Testis (tissue), 3 donors: Measurements from ENCODE around the gene KAT8. TPM values are rescaled to one million over a fixed set of nuclear protein-coding genes. Genes with fewer than 3 reads are reported as not detected.

Experiments used
- DNase-seq: peaks from one replicate; pipeline ENCODE4 v3.0.0-alpha.2; 2019
- H3K27ac ChIP-seq, 2 donors: fragments of 200-600 bp; sonication (generic); one replicate each; pipeline ENCODE4 v1.5.1; 2019
- H3K27me3 ChIP-seq: fragments of 200-600 bp; sonication (generic); one replicate; pipeline ENCODE4 v1.5.1; 2019
- H3K36me3 ChIP-seq: fragments of 200-600 bp; sonication (generic); one replicate; pipeline ENCODE4 v1.5.1; 2017; ENCODE audit warnings: low read depth; ENCODE audit errors: missing control alignments
- H3K4me1 ChIP-seq: fragments of 200-600 bp; sonication (generic); one replicate; pipeline ENCODE4 v1.5.1; 2019
- H3K4me3 ChIP-seq, 2 donors: fragments of 200-600 bp; sonication (generic); one replicate each; pipeline ENCODE4 v1.5.1; 2017 to 2019
- H3K9me3 ChIP-seq: fragments of 200-600 bp; sonication (generic); one replicate; pipeline ENCODE4 v1.5.1; 2017
- POLR2A ChIP-seq: fragments of 450-650 bp; IDR thresholded peaks from one replicate; pipeline ENCODE4 v1.6.1; 2017; ENCODE audit warnings: antibody characterized with exemption, mild to moderate bottlenecking, moderate library complexity
- WGBS, 2 donors: methylation state at CpG; one replicate each; pipeline ENCODE4 v1.1.5; 2018; 5-methylcytosine and 5-hydroxymethylcytosine counted together
- intact Hi-C: fragments of 100-400 bp; cut with DNase I; formaldehyde crosslinking; loops from one replicate; pipeline ENCODE4 v1.15.1; 2023; ENCODE audit warnings: low total_unique reads
- polyA plus RNA-seq: library from polyadenylated mRNA; stranded (reverse); fragments of 350-450 nt; fragmentation: Illumina TruSeq; extraction: RNeasy Lipid Tissue Mini Kit (QIAGEN cat#74804); gene quantifications from one replicate; pipeline ENCODE4 v1.2.3, GENCODE V29; 2014; ENCODE audit warnings: low read depth, low replicate concordance; ENCODE audit not compliant: insufficient read depth
- total RNA-seq, 2 donors: library from RNA; depleted of rRNA; stranded (reverse); fragments of >200 nt; gene quantifications; one replicate each; pipeline ENCODE4 v1.2.3, GENCODE V29; 2016
- TF ChIP-seq, protein P1 (sequence below), 3 experiments: fragments of 450-650 bp in 2 of 3; fragments of 200-600 bp in 1 of 3; sonication (generic) in 1 of 3; IDR thresholded peaks; one replicate each; pipeline ENCODE4 v1.5.1; 2016 to 2019; ENCODE audit warnings: antibody characterized with exemption in 3 of 3, mild to moderate bottlenecking in 2 of 3, moderate library complexity in 1 of 3

KAT8 gene
- total and polyA plus RNA-seq, 3 donors from 2014 or later = 86.0 to 111 (median 96.9) TPM

DNA sequence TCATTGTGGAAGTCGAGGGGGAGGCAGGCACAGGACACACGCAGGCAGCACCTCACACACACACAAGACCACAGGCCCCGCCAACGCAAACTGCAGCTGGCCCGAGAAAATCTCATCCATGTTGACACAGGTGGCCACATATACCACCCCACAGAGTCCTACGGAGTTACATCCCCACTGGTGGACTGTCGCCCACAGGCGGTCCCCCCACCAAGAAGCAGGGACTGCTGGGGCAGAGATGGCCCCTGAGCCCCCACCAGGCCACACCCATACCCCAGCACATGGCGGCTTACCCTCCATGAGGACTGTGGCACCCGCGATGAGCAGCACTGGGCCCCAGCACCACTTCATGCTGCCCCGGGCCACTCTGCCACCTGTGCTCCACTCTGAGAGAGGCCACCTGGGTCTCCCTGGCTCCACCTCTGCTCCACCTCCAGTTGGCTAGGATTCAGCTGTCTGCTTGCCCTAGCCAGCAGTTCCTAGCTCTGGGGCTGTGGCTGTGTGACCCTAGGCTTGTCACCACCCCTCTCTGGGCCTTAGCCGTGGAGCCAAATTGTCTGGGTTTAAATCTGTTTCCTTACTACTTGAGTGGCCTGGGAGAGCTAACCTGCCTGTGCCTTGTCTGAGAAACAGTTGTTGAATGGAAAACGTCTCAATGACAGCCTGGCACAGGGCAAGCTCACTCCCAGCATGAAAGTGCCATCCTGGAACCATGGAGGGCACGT, 28.8 kb upstream of the KAT8 start, which contains the start of gene PRSS53:
PRSS53 (minus strand) TSS at position 485 of the 725 bp plus-strand sequence; CDS start at position 351, 134 bp downstream.
- TF ChIP-seq, protein P1, sequence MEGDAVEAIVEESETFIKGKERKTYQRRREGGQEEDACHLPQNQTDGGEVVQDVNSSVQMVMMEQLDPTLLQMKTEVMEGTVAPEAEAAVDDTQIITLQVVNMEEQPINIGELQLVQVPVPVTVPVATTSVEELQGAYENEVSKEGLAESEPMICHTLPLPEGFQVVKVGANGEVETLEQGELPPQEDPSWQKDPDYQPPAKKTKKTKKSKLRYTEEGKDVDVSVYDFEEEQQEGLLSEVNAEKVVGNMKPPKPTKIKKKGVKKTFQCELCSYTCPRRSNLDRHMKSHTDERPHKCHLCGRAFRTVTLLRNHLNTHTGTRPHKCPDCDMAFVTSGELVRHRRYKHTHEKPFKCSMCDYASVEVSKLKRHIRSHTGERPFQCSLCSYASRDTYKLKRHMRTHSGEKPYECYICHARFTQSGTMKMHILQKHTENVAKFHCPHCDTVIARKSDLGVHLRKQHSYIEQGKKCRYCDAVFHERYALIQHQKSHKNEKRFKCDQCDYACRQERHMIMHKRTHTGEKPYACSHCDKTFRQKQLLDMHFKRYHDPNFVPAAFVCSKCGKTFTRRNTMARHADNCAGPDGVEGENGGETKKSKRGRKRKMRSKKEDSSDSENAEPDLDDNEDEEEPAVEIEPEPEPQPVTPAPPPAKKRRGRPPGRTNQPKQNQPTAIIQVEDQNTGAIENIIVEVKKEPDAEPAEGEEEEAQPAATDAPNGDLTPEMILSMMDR (IDR thresholded peaks at IDR 0.05) = no peak
- TF ChIP-seq POLR2A = no peak
- no peaks in the 10 kb centered on the region for H3K27me3 ChIP-seq
- DNase-seq = no peak
- 76 to 80% methylated on average over 8 to 15 of the region's 15 CpGs for WGBS, 2 donors
- no peaks in the 10 kb centered on the region for H3K36me3 ChIP-seq
- intact Hi-C loops = loop anchor here (10.0 kb wide), 1 partner anchor 56 kb away; no protein-coding TSS in a partner anchor
- H3K9me3 ChIP-seq = no peaks in the 10 kb centered on the region
- H3K27ac ChIP-seq = no peak within 1 kb of the TSS
- H3K4me3 ChIP-seq = no peak within 1 kb of the TSS
- H3K4me1 ChIP-seq = peaks cover 18% of the 10 kb centered on the region

DNA sequence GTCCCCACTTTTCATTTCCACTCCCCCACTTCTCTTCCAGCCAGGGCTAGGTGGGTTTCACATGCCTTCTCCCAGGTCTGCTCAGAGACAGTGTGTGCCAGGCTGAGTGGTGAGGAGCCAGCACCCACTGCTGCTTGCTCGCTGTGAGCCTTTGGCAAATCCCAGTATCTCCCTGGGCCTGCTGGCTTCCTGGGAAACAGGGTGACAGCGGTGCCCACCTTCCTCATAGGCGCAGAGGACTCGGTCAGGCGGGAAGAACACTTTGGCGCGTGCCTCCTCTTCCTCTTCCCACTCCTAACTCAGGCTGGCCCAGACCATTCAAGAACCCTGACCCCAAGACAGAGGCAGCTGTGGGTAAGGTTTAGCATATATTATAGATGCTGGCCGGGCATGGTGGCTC, 28.3 kb upstream of the KAT8 start:
- no peak overlapping the region for H3K4me3 ChIP-seq
- H3K9me3 ChIP-seq = no peaks in the 10 kb centered on the region
- TF ChIP-seq, protein P1 (IDR thresholded peaks at IDR 0.05) = no peak
- no peak for TF ChIP-seq POLR2A
- H3K27ac ChIP-seq = no peak overlapping the region
- WGBS, 2 donors = 96% methylated on average over 8 of the region's 8 CpGs
- H3K4me1 ChIP-seq = peaks cover 13% of the 10 kb centered on the region
- H3K36me3 ChIP-seq = no peaks in the 10 kb centered on the region
- intact Hi-C loops = loop anchor here (10.0 kb wide), 1 partner anchor 56 kb away; no protein-coding TSS in a partner anchor
- H3K27me3 ChIP-seq = no peaks in the 10 kb centered on the region
- DNase-seq = no peak

DNA sequence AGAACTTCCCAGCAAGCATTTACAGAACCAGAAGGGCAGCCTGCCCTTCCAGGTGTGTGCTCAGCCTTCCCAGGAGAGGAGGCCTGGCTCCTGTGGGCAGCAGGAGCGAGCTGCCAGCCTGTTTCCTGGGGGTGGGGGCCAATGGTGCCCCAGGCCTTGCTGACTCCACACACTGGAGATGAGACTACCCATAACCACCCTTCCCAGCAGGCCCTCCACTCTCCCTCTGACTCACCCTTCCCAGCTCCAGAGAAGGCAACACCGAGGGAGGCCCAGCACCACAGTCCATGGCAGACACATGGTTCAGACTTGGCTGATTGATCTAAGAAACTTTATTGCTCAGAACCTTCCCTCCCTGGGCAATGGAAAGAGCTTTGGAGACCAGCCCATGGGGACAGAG, 26.9 kb upstream of the KAT8 start:
- no peak for TF ChIP-seq POLR2A
- TF ChIP-seq, protein P1 (IDR thresholded peaks at IDR 0.05) = no peak
- H3K4me1 ChIP-seq = peaks cover 6% of the 10 kb centered on the region
- no peaks in the 10 kb centered on the region for H3K27me3 ChIP-seq
- WGBS, 2 donors = 95 to 100% methylated on average over 1 to 2 of the region's 2 CpGs
- no peaks in the 10 kb centered on the region for H3K9me3 ChIP-seq
- intact Hi-C loops = no loop called here
- no peak for DNase-seq
- no peak overlapping the region for H3K4me3 ChIP-seq
- H3K36me3 ChIP-seq = no peaks in the 10 kb centered on the region
- H3K27ac ChIP-seq = no peak overlapping the region

DNA sequence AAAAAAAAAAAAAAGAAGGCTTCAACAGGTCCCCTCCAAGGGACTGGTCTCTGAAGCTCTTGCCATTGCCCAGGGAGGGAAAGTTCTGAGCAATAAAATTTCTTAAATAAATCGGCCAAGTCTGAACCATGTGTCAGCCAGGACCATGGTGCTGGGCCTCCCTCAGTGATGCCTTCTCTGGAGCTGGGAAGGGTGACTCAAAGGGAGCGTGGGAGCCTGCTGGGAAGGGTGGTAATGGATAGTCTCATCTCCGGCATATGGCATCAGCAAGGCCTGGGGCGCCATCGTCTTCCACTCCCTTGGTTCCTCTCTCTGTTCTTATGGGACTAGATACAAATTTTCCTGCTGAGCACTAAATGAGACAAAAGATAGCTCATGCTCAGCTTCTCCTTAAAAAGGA, 25.1 kb upstream of the KAT8 start:
- Histone ChIP-seq H3K9me3 (no peaks in the 10 kb centered on the region), H3K36me3 (no peaks in the 10 kb centered on the region), H3K4me1 (peaks cover 6% of the 10 kb centered on the region), H3K27ac (no peak overlapping the region), H3K27me3 (no peaks in the 10 kb centered on the region), H3K4me3 (no peak overlapping the region)
- intact Hi-C loops = no loop called here
- no peak for DNase-seq
- TF ChIP-seq, protein P1 (IDR thresholded peaks at IDR 0.05) = no peak
- TF ChIP-seq POLR2A = no peak
- 84 to 89% methylated on average over 5 of the region's 5 CpGs for WGBS, 2 donors
